RWPE1 (cell line): Measurements from ENCODE around the gene OSTM1.

ENCODE experiments used
- CTCF ChIA-PET: fragments of 350-600 bp; sonication (Branson Sonifier 250); formaldehyde crosslinking; extraction: SDS; loops from one replicate; lab custom pipeline; 2021; lab: Yijun Ruan, JAX
- POLR2A ChIA-PET: fragments of 400-600 bp; formaldehyde crosslinking; extraction: SDS; loops from one replicate; lab custom pipeline; 2020; ENCODE audit warnings: antibody characterized with exemption; ENCODE audit not compliant: low non-redundant PET; lab: Yijun Ruan, JAX
- DNase-seq: peaks from one replicate; pipeline ENCODE4 v3.0.0; 2012; ENCODE audit warnings: low spot score
- H3K27ac ChIP-seq: fragments of 450-650 bp; 2 replicates; pipeline ENCODE4 v1.5.1; 2017
- TF ChIP-seq, protein P1 (sequence below): fragments of 450-650 bp; conservative IDR thresholded peaks from 2 replicates; pipeline ENCODE4 v1.5.1; 2017; ENCODE audit warnings: low read depth, mild to moderate bottlenecking

Gene OSTM1

DNA sequence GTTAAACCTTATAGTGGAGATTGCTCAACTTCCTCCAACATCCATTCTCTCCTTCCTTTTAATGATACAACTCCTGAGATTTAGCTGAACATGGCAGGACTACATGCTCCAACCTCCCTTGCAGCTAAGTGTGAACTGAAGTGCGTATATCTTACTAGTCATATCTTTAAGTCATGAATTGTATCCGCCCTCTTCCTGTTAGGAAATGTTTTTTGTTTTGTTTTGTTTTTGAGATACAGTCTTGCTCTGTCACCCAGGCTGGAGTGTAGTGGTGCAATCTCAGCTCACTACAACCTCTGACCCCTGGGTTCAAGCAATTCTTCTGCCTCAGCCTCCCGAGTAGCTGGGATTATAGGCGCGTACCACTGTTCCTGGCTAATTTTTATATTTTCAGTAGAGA, 8.8 kb upstream of the OSTM1 start:
- POLR2A ChIA-PET = no interaction called here
- DNase-seq = no peak
- CTCF ChIA-PET = interaction anchor here (0.7 to 2.2 kb wide), 2 partner anchors 8 to 923 kb away, joined by 3 to 7 read pairs; partner anchors contain the start of gene OSTM1
- H3K27ac ChIP-seq = no peak overlapping the region
- TF ChIP-seq, protein P1, sequence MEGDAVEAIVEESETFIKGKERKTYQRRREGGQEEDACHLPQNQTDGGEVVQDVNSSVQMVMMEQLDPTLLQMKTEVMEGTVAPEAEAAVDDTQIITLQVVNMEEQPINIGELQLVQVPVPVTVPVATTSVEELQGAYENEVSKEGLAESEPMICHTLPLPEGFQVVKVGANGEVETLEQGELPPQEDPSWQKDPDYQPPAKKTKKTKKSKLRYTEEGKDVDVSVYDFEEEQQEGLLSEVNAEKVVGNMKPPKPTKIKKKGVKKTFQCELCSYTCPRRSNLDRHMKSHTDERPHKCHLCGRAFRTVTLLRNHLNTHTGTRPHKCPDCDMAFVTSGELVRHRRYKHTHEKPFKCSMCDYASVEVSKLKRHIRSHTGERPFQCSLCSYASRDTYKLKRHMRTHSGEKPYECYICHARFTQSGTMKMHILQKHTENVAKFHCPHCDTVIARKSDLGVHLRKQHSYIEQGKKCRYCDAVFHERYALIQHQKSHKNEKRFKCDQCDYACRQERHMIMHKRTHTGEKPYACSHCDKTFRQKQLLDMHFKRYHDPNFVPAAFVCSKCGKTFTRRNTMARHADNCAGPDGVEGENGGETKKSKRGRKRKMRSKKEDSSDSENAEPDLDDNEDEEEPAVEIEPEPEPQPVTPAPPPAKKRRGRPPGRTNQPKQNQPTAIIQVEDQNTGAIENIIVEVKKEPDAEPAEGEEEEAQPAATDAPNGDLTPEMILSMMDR = no peak

DNA sequence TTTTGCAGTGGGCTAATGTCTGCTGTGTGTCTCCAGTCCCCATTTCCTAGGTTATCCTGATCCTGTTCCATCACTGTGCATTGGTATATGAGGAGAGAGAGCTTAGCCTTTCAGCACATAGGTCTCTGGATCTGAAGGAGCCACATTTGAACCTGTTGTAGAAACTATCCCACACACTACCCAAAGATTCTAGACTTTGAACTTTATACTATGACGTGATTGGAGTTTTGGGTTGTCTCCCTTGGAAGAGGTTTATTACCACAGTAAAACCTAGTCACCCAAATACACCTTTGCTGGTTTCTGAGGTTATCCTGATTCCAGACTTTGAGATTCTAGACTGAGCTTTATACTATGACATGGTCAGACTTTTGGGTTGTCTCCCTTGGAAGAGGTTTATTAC, 8.0 kb upstream of the OSTM1 start:
- TF ChIP-seq, protein P1 = no peak
- ChIA-PET CTCF (no interaction called here), POLR2A (no interaction called here)
- no peak overlapping the region for H3K27ac ChIP-seq
- no peak for DNase-seq

DNA sequence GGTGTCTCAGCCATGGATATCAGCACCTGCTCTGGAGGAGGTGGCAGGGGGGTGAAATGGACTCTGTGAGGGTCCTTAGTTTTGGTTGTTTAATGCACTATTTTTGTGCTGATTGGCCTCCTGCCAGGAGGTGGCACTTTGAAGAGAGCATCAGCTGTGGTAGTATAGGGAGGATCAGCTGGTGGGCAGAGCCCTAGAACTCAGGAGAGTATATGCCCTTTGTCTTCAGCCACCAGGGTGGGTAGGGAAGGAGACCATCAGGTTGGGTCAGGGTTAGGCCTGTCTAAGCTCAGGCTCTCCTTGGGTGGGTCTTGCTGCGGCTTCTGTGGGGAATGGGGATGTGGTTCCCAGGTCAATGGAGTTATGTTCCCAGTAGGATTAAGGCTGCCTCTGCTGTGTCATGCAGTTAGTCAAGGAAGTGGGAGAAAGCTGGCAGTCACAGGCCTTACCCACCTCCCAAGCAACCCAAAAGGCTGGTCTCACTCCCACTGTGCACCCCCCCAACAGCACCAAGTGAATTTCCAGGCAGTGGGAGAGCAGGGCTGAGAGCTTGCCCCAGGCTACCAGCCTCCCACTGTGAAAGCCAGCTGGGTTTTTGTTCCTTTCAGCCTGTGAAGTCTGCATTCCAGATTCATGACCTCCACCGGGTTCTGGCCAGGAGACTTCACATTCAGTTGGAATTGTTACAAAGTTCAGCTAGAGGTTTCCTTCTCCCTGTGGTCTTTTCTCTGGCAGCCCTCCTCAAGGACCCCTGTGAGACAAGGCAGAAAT, 5.7 kb upstream of the OSTM1 start:
- ChIA-PET POLR2A (no interaction called here), CTCF (interaction anchor here (0.6 kb wide), 1 partner anchor 111 kb away, joined by 3 read pairs; no protein-coding TSS in a partner anchor)
- TF ChIP-seq, protein P1 = no peak
- no peak overlapping the region for H3K27ac ChIP-seq
- DNase-seq = no peak

DNA sequence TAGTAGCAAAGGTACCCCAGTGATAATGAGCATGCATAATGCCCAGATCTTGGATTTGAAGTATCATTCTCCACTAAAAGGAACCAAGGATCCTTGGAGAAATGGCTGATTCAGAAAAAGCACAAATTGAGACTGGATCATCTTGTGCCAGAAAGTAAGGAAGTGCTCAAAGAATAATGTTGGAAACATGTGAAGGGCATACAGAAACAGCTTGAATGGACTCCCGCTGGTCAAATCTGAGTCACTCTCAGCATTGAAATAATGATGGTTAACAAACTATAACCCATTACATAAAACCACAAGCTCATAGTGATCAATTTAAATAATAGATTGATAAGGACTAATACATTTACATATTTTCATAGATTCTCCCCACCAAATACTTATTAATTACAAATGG, 3.6 kb upstream of the OSTM1 start:
- TF ChIP-seq, protein P1 = no peak
- CTCF ChIA-PET = no interaction called here
- DNase-seq = no peak
- H3K27ac ChIP-seq = no peak overlapping the region
- POLR2A ChIA-PET = no interaction called here

DNA sequence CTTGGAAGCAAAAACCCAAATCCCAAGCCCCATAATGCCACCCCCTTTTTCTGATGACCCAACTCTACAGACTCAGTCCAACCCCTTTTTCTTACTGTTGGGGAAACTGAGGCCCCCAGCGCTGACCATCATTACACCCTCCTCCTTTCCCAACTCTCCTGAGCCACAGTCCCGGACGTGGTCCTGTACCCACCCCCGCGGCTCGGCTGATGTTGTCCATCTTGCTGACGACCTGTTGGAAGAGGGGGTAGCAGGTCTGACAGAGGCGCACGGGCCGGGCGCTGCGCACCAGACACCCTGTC, 533 bp downstream of the OSTM1 start:
- peak overlapping the region; percentile 69 for H3K27ac ChIP-seq
- peak; percentile 57 for DNase-seq
- TF ChIP-seq, protein P1 = no peak
- CTCF ChIA-PET = interaction anchor here (0.6 to 1.9 kb wide), 2 partner anchors 10 to 47 kb away, joined by 4 to 7 read pairs; no protein-coding TSS in a partner anchor
- POLR2A ChIA-PET = no interaction called here

DNA sequence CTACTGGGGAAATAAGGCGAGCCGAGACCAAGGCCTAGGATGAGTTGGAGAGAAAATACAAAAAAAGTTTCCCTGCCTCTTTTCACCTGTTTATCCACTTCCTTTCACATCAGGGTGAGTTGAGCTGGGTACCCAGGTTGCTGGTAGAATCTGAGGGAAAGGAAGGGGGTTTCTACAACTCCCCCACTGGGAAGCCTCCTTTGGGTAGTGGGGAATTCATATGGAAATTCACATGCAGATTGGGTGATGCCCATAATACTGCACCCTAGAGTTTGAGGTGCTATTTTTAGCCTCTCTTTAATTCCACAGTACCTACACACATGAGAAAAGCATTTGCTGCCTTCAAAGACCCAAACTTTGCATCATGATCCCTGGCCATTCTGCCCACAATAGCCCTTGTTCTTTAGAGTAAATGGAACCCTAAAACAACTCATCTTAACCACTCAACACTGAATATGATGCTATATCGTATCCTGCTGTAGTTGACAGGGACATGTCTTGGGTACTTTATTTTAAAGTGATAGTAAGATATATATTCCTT, 2.7 kb downstream of the OSTM1 start:
- H3K27ac ChIP-seq = no peak overlapping the region
- DNase-seq = no peak
- CTCF ChIA-PET = interaction anchor here (0.7 kb wide), 3 partner anchors 26 to 821 kb away, joined by 3 read pairs; no protein-coding TSS in a partner anchor
- TF ChIP-seq, protein P1 = no peak
- POLR2A ChIA-PET = no interaction called here
